Measurements from ENCODE around the gene FXR2. TPM values are rescaled to one million over a fixed set of nuclear protein-coding genes. Genes with fewer than 3 reads are reported as not detected.

Gene FXR2
- total RNA-seq, 1 experiment from 2014 or later = 49.7 TPM

DNA sequence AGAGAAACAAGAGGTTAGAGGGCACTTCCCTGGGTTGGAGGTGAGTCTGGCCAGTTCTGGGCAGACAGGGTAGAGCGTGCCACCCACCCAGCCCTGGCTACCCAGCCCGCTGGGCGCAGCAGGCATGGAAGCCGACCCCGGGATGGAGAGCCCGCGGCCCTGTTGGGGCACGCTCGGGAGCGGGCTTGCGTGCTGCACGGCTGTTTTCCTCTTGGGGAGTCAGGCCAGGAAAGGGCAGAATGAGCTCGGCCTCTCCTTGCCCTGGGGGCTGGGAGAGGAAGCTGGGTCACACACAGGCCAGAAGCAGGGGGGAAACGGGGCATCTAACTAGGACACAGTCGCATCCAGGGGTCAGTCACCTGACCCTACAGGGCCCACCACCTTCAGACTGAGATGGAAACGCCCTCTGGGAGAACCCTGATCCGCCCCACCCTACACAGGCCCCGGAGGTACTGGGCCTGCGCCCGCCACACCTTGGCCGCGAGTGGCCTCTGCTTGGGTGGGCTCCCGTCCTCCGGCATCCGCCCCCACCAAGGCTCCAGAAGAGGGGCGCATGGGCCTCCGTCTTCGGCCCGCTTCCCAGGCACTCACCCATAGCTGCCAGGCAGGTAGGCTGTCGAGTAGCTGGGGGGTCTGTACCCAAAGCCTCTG is 26.0 kb downstream of the FXR2 start:
- Histone ChIP-seq H3K4me3 (replicated peaks in 1 of 2; ENCODE audit: low read depth in 1 of 2, low read length in 2 of 2) (no peak overlapping the region), H3K9me2 (ENCODE audit: insufficient read depth) (no peaks in the 10 kb centered on the region), H4K20me1 (ENCODE audit: insufficient read depth) (no peaks in the 10 kb centered on the region), H3K4me2 (ENCODE audit: low read length) (no peak overlapping the region), H2AFZ (ENCODE audit: low read depth, low read length, poor library complexity, severe bottlenecking) (no peak overlapping the region), H3K9me3 (ENCODE audit: control insufficient read depth in 1 of 2, insufficient read depth in 1 of 2, low read depth in 1 of 2, low read length in 2 of 2) (no peaks in the 10 kb centered on the region), H3K9ac (ENCODE audit: low read length) (no peak overlapping the region), H3K79me2 (ENCODE audit: insufficient read depth, low read length) (peaks cover 30% of the 10 kb centered on the region), H3K27ac (ENCODE audit: low read depth, low read length) (no peak overlapping the region), H3K36me3 (ENCODE audit: control insufficient read depth in 1 of 2, insufficient read depth in 2 of 2, low read length in 2 of 2) (peaks cover 26 to 36% of the 10 kb centered on the region in 2 experiments; a peak in 3 of 4 replicates), H3K27me3 (ENCODE audit: insufficient read depth, low read length) (no peaks in the 10 kb centered on the region), H3K4me1 (ENCODE audit: control insufficient read depth in 1 of 2, insufficient read depth in 2 of 2, low read length in 2 of 2) (peaks cover 2 to 33% of the 10 kb centered on the region in 2 experiments; a peak in 3 of 4 replicates)
- ChIA-PET RAD21 (ENCODE audit: low non-redundant PET in 1 of 2, low total read pairs in 2 of 2, uncharacterized antibody in 2 of 2, unreplicated experiment in 2 of 2) (no interaction called here), POLR2A (no interaction called here), CTCF (no interaction called here)
- no peak for TF ChIP-seq SP1 (IDR thresholded peaks at IDR 0.05; ENCODE audit: low read depth)
- TF ChIP-seq RAD21 (IDR thresholded peaks at IDR 0.05; ENCODE audit: low read depth) = no peak
- no peak for TF ChIP-seq JUND (IDR thresholded peaks at IDR 0.05)
- no peak for TF ChIP-seq SRF (IDR thresholded peaks at IDR 0.05; ENCODE audit: low read depth)
- no peak for TF ChIP-seq ELF1 (IDR thresholded peaks at IDR 0.05; ENCODE audit: borderline replicate concordance, low read depth)
- no peak for TF ChIP-seq EZH2 (IDR thresholded peaks at IDR 0.05)
- no peak for TF ChIP-seq TCF7L2 (IDR thresholded peaks at IDR 0.05; ENCODE audit: borderline replicate concordance, extremely low read depth, insufficient read depth, insufficient read length)
- TF ChIP-seq CBX3 (IDR thresholded peaks at IDR 0.05; ENCODE audit: low read depth) = no peak
- DNase-seq (ENCODE audit: low read depth, low spot score) = no peak
- no TSS peak for BruUV-seq (replicated peaks)
- intact Hi-C loops (cut with micrococcal nuclease) = no loop called here
- no peak for ATAC-seq

- Histone ChIP-seq H3K9me3 (ENCODE audit: control insufficient read depth in 1 of 2, insufficient read depth in 1 of 2, low read depth in 1 of 2, low read length in 2 of 2) (no peaks in the 10 kb centered on the region), H3K79me2 (ENCODE audit: insufficient read depth, low read length) (peaks cover 37% of the 10 kb centered on the region), H3K9me2 (ENCODE audit: insufficient read depth) (no peaks in the 10 kb centered on the region), H3K4me2 (ENCODE audit: low read length) (no peak overlapping the region), H3K4me3 (replicated peaks in 1 of 2; ENCODE audit: low read depth in 1 of 2, low read length in 2 of 2) (no peak overlapping the region), H3K9ac (ENCODE audit: low read length) (no peak overlapping the region), H2AFZ (ENCODE audit: low read depth, low read length, poor library complexity, severe bottlenecking) (no peak overlapping the region), H3K36me3 (ENCODE audit: control insufficient read depth in 1 of 2, insufficient read depth in 2 of 2, low read length in 2 of 2) (peaks cover 15 to 34% of the 10 kb centered on the region in 2 experiments; a peak in 3 of 4 replicates), H3K27ac (ENCODE audit: low read depth, low read length) (peak overlapping the region; percentile 53), H3K27me3 (ENCODE audit: insufficient read depth, low read length) (no peaks in the 10 kb centered on the region), H4K20me1 (ENCODE audit: insufficient read depth) (no peaks in the 10 kb centered on the region), H3K4me1 (ENCODE audit: control insufficient read depth in 1 of 2, insufficient read depth in 2 of 2, low read length in 2 of 2) (peaks cover 8 to 42% of the 10 kb centered on the region in 2 experiments)
- CTCF ChIA-PET = interaction anchor here (0.6 to 4.9 kb wide), 4 partner anchors 12 to 100 kb away, joined by 3 to 39 read pairs (median 4); partner anchors contain the start of genes TP53 and WRAP53
- intact Hi-C loops (cut with micrococcal nuclease) = no loop called here
- RAD21 ChIA-PET (ENCODE audit: low non-redundant PET in 1 of 2, low total read pairs in 2 of 2, uncharacterized antibody in 2 of 2, unreplicated experiment in 2 of 2) = interaction anchor here in 1 of 2 experiments (0.9 kb wide), 1 partner anchor 45 kb away, joined by 3 read pairs; no protein-coding TSS in a partner anchor
- no TSS peak for BruUV-seq (replicated peaks)
- POLR2A ChIA-PET = interaction anchor here (0.8 kb wide), 1 partner anchor 100 kb away, joined by 3 read pairs; the partner anchor contains the start of gene TP53
- no peak for DNase-seq (ENCODE audit: low read depth, low spot score)
- ATAC-seq = no peak
- TF ChIP-seq JUND (IDR thresholded peaks at IDR 0.05) (no peak), CBX3 (IDR thresholded peaks at IDR 0.05; ENCODE audit: low read depth) (no peak), ZNF274 (IDR thresholded peaks at IDR 0.05; ENCODE audit: low read depth, low read length) (no peak), SIN3A (IDR thresholded peaks at IDR 0.05; ENCODE audit: low read depth) (no peak), EZH2 (IDR thresholded peaks at IDR 0.05) (no peak)
These were observed 27.1 kb downstream of the FXR2 start for GRCh38 chr17:7587420-7588151.
